Thymus (tissue), 11 donors: ENCODE measurements around the gene AIRE. TPM values are rescaled to one million over a fixed set of nuclear protein-coding genes. Genes with fewer than 3 reads are reported as not detected.

Source experiments
- DNase-seq, 9 donors: peaks; one replicate each; pipeline ENCODE4 v3.0.0-alpha.2; 2013; ENCODE audit warnings: low spot score in 9 of 9, low read depth in 6 of 9, missing footprints in 1 of 9
- H3K27ac ChIP-seq, 2 donors: one replicate each; pipeline ENCODE4 v1.5.1; 2013; ENCODE audit warnings: control low read depth in 1 of 2, low read depth in 1 of 2, low read length in 1 of 2, mild to moderate bottlenecking in 1 of 2, moderate library complexity in 1 of 2
- H3K27me3 ChIP-seq, 2 donors: one replicate each; pipeline ENCODE4 v1.5.1; 2013; ENCODE audit warnings: low read length in 1 of 2; ENCODE audit not compliant: control insufficient read depth in 2 of 2, insufficient read depth in 1 of 2
- H3K36me3 ChIP-seq, 2 donors: one replicate each; pipeline ENCODE4 v1.5.1; 2013; ENCODE audit warnings: low read length in 1 of 2, mild to moderate bottlenecking in 1 of 2, moderate library complexity in 1 of 2; ENCODE audit not compliant: control insufficient read depth in 2 of 2, insufficient read depth in 2 of 2
- H3K4me1 ChIP-seq, 2 donors: one replicate each; pipeline ENCODE4 v1.5.1; 2013; ENCODE audit warnings: low read length in 2 of 2; ENCODE audit not compliant: control insufficient read depth in 2 of 2, insufficient read depth in 2 of 2
- H3K4me3 ChIP-seq, 2 donors: one replicate each; pipeline ENCODE4 v1.5.1; 2013; ENCODE audit warnings: low read length in 2 of 2, control low read depth in 1 of 2, mild to moderate bottlenecking in 1 of 2
- H3K9me3 ChIP-seq, 2 donors: one replicate each; pipeline ENCODE4 v1.5.1; 2013; ENCODE audit warnings: low read length in 1 of 2, mild to moderate bottlenecking in 1 of 2; ENCODE audit not compliant: control insufficient read depth in 2 of 2, insufficient read depth in 1 of 2
- WGBS: extraction: QIAGEN DNeasy Blood & Tissue Kit; methylation state at CpG from one replicate; pipeline ENCODE4 v1.1.7; 2013; 5-methylcytosine and 5-hydroxymethylcytosine counted together
- polyA plus RNA-seq: library from polyadenylated mRNA; stranded (reverse); fragments of 200-250 nt; gene quantifications from one replicate; pipeline ENCODE4 v1.2.3, GENCODE V29; 2013
- total RNA-seq: library from RNA; stranded (reverse); fragments of 120-200 nt; gene quantifications from one replicate; pipeline ENCODE4 v1.2.4, GENCODE V29; 2013
- donor health status: healthy.

The AIRE gene
- total and polyA plus RNA-seq, 2 donors = 11.9 to 52.2 TPM

GRCh38 chr21:44263768-44264167 lies 21.9 kb upstream of the AIRE start:
- Histone ChIP-seq H3K27me3 (no peaks in the 10 kb centered on the region), H3K4me1 (no peaks in the 10 kb centered on the region), H3K27ac (no peak overlapping the region), H3K9me3 (no peaks in the 10 kb centered on the region), H3K36me3 (no peaks in the 10 kb centered on the region), H3K4me3 (no peak overlapping the region)
- WGBS = 96% methylated on average over 4 of the region's 4 CpGs
- DNase-seq = no peak

GRCh38 chr21:44265734-44266270 lies 19.9 kb upstream of the AIRE start:
- H3K36me3 ChIP-seq = no peaks in the 10 kb centered on the region
- no peaks in the 10 kb centered on the region for H3K9me3 ChIP-seq
- DNase-seq = no peak
- H3K4me1 ChIP-seq = no peaks in the 10 kb centered on the region
- no peak overlapping the region for H3K4me3 ChIP-seq
- H3K27ac ChIP-seq = no peak overlapping the region
- H3K27me3 ChIP-seq = no peaks in the 10 kb centered on the region
- 95% methylated on average over 17 of the region's 17 CpGs for WGBS

GRCh38 chr21:44267655-44268142 lies 18.0 kb upstream of the AIRE start:
- WGBS = 87% methylated on average over 19 of the region's 19 CpGs
- H3K27ac ChIP-seq = no peak overlapping the region
- H3K9me3 ChIP-seq = no peaks in the 10 kb centered on the region
- H3K36me3 ChIP-seq = no peaks in the 10 kb centered on the region
- no peak for DNase-seq
- no peaks in the 10 kb centered on the region for H3K4me1 ChIP-seq
- no peaks in the 10 kb centered on the region for H3K27me3 ChIP-seq
- no peak overlapping the region for H3K4me3 ChIP-seq

GRCh38 chr21:44269090-44269489 lies 16.6 kb upstream of the AIRE start:
- no peak for DNase-seq
- Histone ChIP-seq H3K27ac (no peak overlapping the region), H3K4me1 (no peaks in the 10 kb centered on the region), H3K9me3 (no peaks in the 10 kb centered on the region), H3K27me3 (no peaks in the 10 kb centered on the region), H3K36me3 (no peaks in the 10 kb centered on the region), H3K4me3 (no peak overlapping the region)
- 87% methylated on average over 8 of the region's 8 CpGs for WGBS

- no peaks in the 10 kb centered on the region for H3K4me1 ChIP-seq
- WGBS = 97% methylated on average over 18 of the region's 18 CpGs
- no peaks in the 10 kb centered on the region for H3K9me3 ChIP-seq
- no peak overlapping the region for H3K27ac ChIP-seq
- DNase-seq = no peak
- H3K4me3 ChIP-seq = no peak overlapping the region
- no peaks in the 10 kb centered on the region for H3K27me3 ChIP-seq
- H3K36me3 ChIP-seq = no peaks in the 10 kb centered on the region
These were observed 14.0 kb upstream of the AIRE start for GRCh38 chr21:44271558-44272283.

- Histone ChIP-seq H3K27ac (no peak overlapping the region), H3K27me3 (no peaks in the 10 kb centered on the region), H3K9me3 (no peaks in the 10 kb centered on the region), H3K4me1 (no peaks in the 10 kb centered on the region), H3K36me3 (no peaks in the 10 kb centered on the region), H3K4me3 (no peak overlapping the region)
- 91% methylated on average over 18 of the region's 18 CpGs for WGBS
- no peak for DNase-seq
These were observed 13.3 kb upstream of the AIRE start for GRCh38 chr21:44272284-44272858.

- Histone ChIP-seq H3K9me3 (no peaks in the 10 kb centered on the region), H3K4me3 (no peak overlapping the region), H3K27me3 (no peaks in the 10 kb centered on the region), H3K27ac (no peak overlapping the region), H3K4me1 (no peaks in the 10 kb centered on the region), H3K36me3 (no peaks in the 10 kb centered on the region)
- no peak for DNase-seq
- 93% methylated on average over 7 of the region's 7 CpGs for WGBS
These were observed 12.6 kb upstream of the AIRE start for GRCh38 chr21:44273046-44273445.

- H3K36me3 ChIP-seq = no peaks in the 10 kb centered on the region
- DNase-seq = no peak
- 90% methylated on average over 5 of the region's 5 CpGs for WGBS
- peaks cover 0 to 2% of the 10 kb centered on the region in 2 donors for H3K27me3 ChIP-seq
- no peaks in the 10 kb centered on the region for H3K9me3 ChIP-seq
- no peaks in the 10 kb centered on the region for H3K4me1 ChIP-seq
- no peak overlapping the region for H3K27ac ChIP-seq
- H3K4me3 ChIP-seq = no peak overlapping the region
These were observed 10.6 kb upstream of the AIRE start for GRCh38 chr21:44275041-44275440.
